MCF 10A (cell line): ENCODE measurements around the gene FKBP1B. TPM values are rescaled to one million over a fixed set of nuclear protein-coding genes. Genes with fewer than 3 reads are reported as not detected.

Experiments used
- BruUV-seq: library from RNA; stranded (reverse); fragments of 400-500 nt; replicated peaks from 2 replicates; lab custom pipeline; 2021; lab: Mats Ljungman, UMichigan
- CTCF ChIA-PET: fragments of 300-600 bp; sonication (Branson Sonifier 250); formaldehyde crosslinking; extraction: SDS; loops from one replicate; lab custom pipeline; 2021; ENCODE audit warnings: antibody characterized with exemption, inconsistent platforms; lab: Yijun Ruan, JAX
- POLR2A ChIA-PET: fragments of 300-600, 350-650 bp; sonication (Branson Sonifier 250); formaldehyde crosslinking; extraction: SDS; loops from one replicate; lab custom pipeline; 2020; ENCODE audit warnings: antibody characterized with exemption, inconsistent platforms; lab: Yijun Ruan, JAX
- DNase-seq: peaks from one replicate; pipeline ENCODE4 v3.0.0-alpha.2; 2018; ENCODE audit not compliant: unreplicated experiment
- H3K27ac Mint-ChIP-seq: one replicate; pipeline ENCODE4 v1.8.0; 2022; ENCODE audit warnings: mild to moderate bottlenecking, low read depth, mixed read lengths; ENCODE audit not compliant: unreplicated experiment
- H3K27me3 Mint-ChIP-seq: one replicate; pipeline ENCODE4 v1.8.0; 2022; ENCODE audit warnings: mixed read lengths; ENCODE audit not compliant: insufficient read depth, unreplicated experiment
- H3K36me3 Mint-ChIP-seq: one replicate; pipeline ENCODE4 v1.8.0; 2022; ENCODE audit warnings: mild to moderate bottlenecking, moderate library complexity, mixed read lengths; ENCODE audit not compliant: insufficient read depth, unreplicated experiment
- H3K4me1 Mint-ChIP-seq: one replicate; pipeline ENCODE4 v1.8.0; 2022; ENCODE audit warnings: mixed read lengths; ENCODE audit not compliant: insufficient read depth, unreplicated experiment
- H3K4me3 Mint-ChIP-seq: one replicate; pipeline ENCODE4 v1.8.0; 2022; ENCODE audit warnings: mild to moderate bottlenecking, moderate library complexity, mixed read lengths; ENCODE audit not compliant: unreplicated experiment
- H3K9me3 Mint-ChIP-seq: one replicate; pipeline ENCODE4 v1.8.0; 2022; ENCODE audit warnings: mixed read lengths; ENCODE audit not compliant: unreplicated experiment
- intact Hi-C: fragments of 100-400 bp; cut with micrococcal nuclease; formaldehyde crosslinking; loops from 2 replicates; pipeline ENCODE4 v1.14.1; 2022
- total RNA-seq: library from RNA; stranded (reverse); gene quantifications from 2 replicates; pipeline ENCODE4 v1.2.3, GENCODE V29; 2022
- TF ChIP-seq, protein P1 (sequence below): fragments of 200-600 bp; IDR thresholded peaks from one replicate; pipeline ENCODE4 v1.8.0; 2022; ENCODE audit warnings: antibody characterized with exemption, mild to moderate bottlenecking; ENCODE audit not compliant: unreplicated experiment

The FKBP1B gene
- total RNA-seq, 1 experiment from 2014 or later = 1.7 TPM

DNA sequence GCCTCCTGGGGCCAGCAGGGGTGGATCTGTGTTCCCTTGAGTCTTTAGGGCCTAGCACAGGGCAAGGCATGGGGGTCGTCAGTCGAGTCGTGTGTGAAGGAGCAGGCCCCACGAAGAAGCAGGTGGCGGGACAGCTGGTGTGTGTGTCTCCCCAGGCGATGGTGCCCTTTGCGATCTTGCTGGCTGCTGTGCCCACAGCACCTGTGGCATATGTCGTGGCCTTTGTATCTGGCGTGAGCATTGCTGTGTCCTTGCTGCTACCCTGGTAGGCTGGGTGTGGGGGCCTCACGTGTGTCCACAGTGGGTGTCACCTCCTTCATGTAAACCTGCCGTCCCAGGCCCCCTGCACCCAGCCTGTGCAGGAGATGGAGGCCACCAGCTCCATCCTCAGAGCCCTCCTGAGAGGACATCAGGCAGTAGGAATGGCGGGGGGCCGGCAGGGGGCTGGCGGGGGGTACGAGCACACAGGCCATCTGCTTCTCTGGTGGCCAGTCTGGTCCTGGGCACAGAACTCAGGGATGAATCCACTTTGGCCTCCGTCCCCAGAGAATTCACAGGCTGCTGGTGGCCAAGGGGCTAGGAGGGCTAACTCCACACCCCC, 26.5 kb upstream of the FKBP1B start:
- no peak for DNase-seq
- H3K27ac Mint-ChIP-seq = no peak overlapping the region
- H3K27me3 Mint-ChIP-seq = no peaks in the 10 kb centered on the region
- no peaks in the 10 kb centered on the region for H3K9me3 Mint-ChIP-seq
- ChIA-PET POLR2A (no interaction called here), CTCF (interaction anchor here (0.6 to 0.7 kb wide), 2 partner anchors 10 to 160 kb away, joined by 3 read pairs; no protein-coding TSS in a partner anchor)
- H3K4me1 Mint-ChIP-seq = peaks cover 8% of the 10 kb centered on the region
- intact Hi-C loops = no loop called here
- TF ChIP-seq, protein P1, sequence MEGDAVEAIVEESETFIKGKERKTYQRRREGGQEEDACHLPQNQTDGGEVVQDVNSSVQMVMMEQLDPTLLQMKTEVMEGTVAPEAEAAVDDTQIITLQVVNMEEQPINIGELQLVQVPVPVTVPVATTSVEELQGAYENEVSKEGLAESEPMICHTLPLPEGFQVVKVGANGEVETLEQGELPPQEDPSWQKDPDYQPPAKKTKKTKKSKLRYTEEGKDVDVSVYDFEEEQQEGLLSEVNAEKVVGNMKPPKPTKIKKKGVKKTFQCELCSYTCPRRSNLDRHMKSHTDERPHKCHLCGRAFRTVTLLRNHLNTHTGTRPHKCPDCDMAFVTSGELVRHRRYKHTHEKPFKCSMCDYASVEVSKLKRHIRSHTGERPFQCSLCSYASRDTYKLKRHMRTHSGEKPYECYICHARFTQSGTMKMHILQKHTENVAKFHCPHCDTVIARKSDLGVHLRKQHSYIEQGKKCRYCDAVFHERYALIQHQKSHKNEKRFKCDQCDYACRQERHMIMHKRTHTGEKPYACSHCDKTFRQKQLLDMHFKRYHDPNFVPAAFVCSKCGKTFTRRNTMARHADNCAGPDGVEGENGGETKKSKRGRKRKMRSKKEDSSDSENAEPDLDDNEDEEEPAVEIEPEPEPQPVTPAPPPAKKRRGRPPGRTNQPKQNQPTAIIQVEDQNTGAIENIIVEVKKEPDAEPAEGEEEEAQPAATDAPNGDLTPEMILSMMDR = no peak
- no TSS peak for BruUV-seq
- H3K36me3 Mint-ChIP-seq = no peaks in the 10 kb centered on the region
- H3K4me3 Mint-ChIP-seq = no peak overlapping the region

DNA sequence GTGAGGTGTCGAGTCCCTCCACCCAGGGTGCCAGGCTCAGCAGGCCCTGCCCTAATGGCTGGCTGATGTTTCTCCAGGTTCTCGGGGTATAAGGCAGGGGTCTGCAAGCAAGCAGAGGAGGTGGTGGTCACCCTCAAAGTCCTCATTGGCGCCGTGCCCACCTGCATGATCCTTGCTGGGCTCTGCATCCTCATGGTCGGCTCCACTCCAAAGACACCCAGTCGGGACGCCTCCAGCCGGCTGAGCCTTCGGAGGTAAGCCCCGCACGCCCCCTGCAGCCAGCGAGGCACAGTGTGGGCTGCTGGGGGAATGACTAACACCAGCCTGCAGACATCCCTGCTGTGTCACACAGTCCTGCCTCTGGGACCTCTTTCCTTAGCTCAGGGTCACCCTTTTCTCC, 25.5 kb upstream of the FKBP1B start:
- no peaks in the 10 kb centered on the region for H3K27me3 Mint-ChIP-seq
- intact Hi-C loops = no loop called here
- POLR2A ChIA-PET = no interaction called here
- peaks cover 7% of the 10 kb centered on the region for H3K4me1 Mint-ChIP-seq
- CTCF ChIA-PET = interaction anchor here (0.7 kb wide), 1 partner anchor 161 kb away, joined by 3 read pairs; no protein-coding TSS in a partner anchor
- DNase-seq = peak; percentile 26
- BruUV-seq = no TSS peak
- peak overlapping the region; percentile 41 for H3K27ac Mint-ChIP-seq
- no peaks in the 10 kb centered on the region for H3K9me3 Mint-ChIP-seq
- H3K36me3 Mint-ChIP-seq = no peaks in the 10 kb centered on the region
- H3K4me3 Mint-ChIP-seq = no peak overlapping the region
- TF ChIP-seq, protein P1 = no peak

DNA sequence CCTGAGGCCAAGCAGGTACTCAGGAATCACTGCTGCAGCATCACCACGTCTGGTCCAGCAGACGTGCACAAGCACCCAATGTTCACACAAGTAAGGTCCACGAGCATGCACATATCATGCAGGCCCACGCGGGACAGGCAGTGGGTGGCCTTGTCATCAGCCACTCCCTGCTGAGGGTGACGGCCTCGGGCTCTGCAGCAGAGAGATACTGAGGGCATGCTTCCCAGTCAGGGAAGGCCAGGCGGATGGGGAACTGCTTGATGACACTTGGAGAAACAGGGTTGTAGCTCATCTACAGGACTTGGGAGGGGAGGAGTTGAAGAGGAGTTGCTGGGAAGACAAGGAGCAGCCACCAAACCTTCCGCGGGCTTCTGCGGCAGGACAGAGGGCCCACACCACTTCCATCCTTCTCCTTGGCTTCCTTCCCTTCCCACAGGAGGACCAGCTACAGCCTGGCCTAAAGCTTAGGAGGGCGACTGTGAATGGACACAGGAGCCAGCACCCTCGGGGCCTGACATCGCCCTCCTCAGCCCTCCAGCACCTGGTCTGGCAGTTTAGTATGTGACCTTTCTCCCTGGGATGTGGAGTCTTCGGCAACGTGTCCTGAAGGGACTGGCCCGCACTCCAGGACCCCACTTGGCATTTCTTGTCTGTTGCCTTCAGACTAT, 24.4 kb upstream of the FKBP1B start:
- no peaks in the 10 kb centered on the region for H3K9me3 Mint-ChIP-seq
- H3K4me1 Mint-ChIP-seq = peaks cover 7% of the 10 kb centered on the region
- CTCF ChIA-PET = interaction anchor here (1.0 kb wide), 2 partner anchors 10 to 12 kb away, joined by 3 read pairs; no protein-coding TSS in a partner anchor
- no peak overlapping the region for H3K4me3 Mint-ChIP-seq
- H3K27me3 Mint-ChIP-seq = no peaks in the 10 kb centered on the region
- peaks cover 6% of the 10 kb centered on the region for H3K36me3 Mint-ChIP-seq
- DNase-seq = no peak
- BruUV-seq = no TSS peak
- TF ChIP-seq, protein P1 = no peak
- intact Hi-C loops = no loop called here
- H3K27ac Mint-ChIP-seq = peak overlapping the region; percentile 41
- POLR2A ChIA-PET = interaction anchor here (0.8 kb wide), 1 partner anchor 22 kb away, joined by 4 read pairs; the partner anchor contains the start of gene WDCP

GRCh38 chr2:24026233-24026632, 23.3 kb upstream of the FKBP1B start:
- no TSS peak for BruUV-seq
- Mint-ChIP-seq H3K27ac (no peak overlapping the region), H3K27me3 (no peaks in the 10 kb centered on the region), H3K4me1 (peaks cover 6% of the 10 kb centered on the region), H3K4me3 (no peak overlapping the region), H3K9me3 (no peaks in the 10 kb centered on the region), H3K36me3 (peaks cover 17% of the 10 kb centered on the region)
- DNase-seq = no peak
- ChIA-PET POLR2A (interaction anchor here (0.6 to 0.8 kb wide), 2 partner anchors 16 to 94 kb away, joined by 3 read pairs; partner anchors contain the start of gene MFSD2B), CTCF (interaction anchor here (0.5 to 1.0 kb wide), 2 partner anchors 9 to 125 kb away, joined by 3 read pairs; no protein-coding TSS in a partner anchor)
- intact Hi-C loops = no loop called here
- TF ChIP-seq, protein P1 = no peak
